Right atrium auricular region (tissue), 2 donors: ENCODE measurements around the gene NOTCH1. TPM values are rescaled to one million over a fixed set of nuclear protein-coding genes. Genes with fewer than 3 reads are reported as not detected.

ENCODE experiments used
- DNase-seq: peaks from one replicate; pipeline ENCODE4 v3.0.0-alpha.2; 2019; ENCODE audit warnings: low spot score
- H3K27ac ChIP-seq, 2 donors: fragments of 200-600 bp; sonication (generic); 1 replicate in 1 of 2; 2 replicates in 1 of 2; pipeline ENCODE4 v1.5.1; 2016 to 2019
- H3K27me3 ChIP-seq, 2 donors: fragments of 200-600 bp; sonication (generic); one replicate each; pipeline versions ENCODE4 v1.5.1 to v1.6.0; 2017 to 2019
- H3K36me3 ChIP-seq: fragments of 200-600 bp; sonication (generic); one replicate; pipeline ENCODE4 v1.5.1; 2016
- H3K4me1 ChIP-seq, 2 donors: fragments of 200-600 bp; sonication (generic); one replicate each; pipeline versions ENCODE4 v1.5.1 to v1.6.0; 2017 to 2019
- H3K4me3 ChIP-seq, 2 donors: fragments of 200-600 bp; sonication (generic); 1 replicate in 1 of 2; 2 replicates in 1 of 2; pipeline ENCODE4 v1.5.1; 2017 to 2019; ENCODE audit warnings: mild to moderate bottlenecking in 1 of 2, moderate library complexity in 1 of 2
- H3K9me3 ChIP-seq, 2 donors: fragments of 200-600 bp; sonication (generic); one replicate each; pipeline ENCODE4 v1.5.1; 2019
- total RNA-seq, 2 donors: library from RNA; depleted of rRNA; stranded (reverse); fragments of >200 nt; gene quantifications; one replicate each; pipeline ENCODE4 v1.1.0, GENCODE V29; 2016
- TF ChIP-seq, protein P1 (sequence below), 2 donors: fragments of 200-600 bp; sonication (generic); IDR thresholded peaks; one replicate each; pipeline ENCODE4 v1.5.1; 2019; ENCODE audit warnings: antibody characterized with exemption in 2 of 2

The NOTCH1 gene
- total RNA-seq, 2 donors from 2014 or later, result 14.2 to 39.7 TPM

GRCh38 chr9:136494012-136494411 lies 51.8 kb downstream of the NOTCH1 start:
- DNase-seq, result no peak
- TF ChIP-seq, protein P1, sequence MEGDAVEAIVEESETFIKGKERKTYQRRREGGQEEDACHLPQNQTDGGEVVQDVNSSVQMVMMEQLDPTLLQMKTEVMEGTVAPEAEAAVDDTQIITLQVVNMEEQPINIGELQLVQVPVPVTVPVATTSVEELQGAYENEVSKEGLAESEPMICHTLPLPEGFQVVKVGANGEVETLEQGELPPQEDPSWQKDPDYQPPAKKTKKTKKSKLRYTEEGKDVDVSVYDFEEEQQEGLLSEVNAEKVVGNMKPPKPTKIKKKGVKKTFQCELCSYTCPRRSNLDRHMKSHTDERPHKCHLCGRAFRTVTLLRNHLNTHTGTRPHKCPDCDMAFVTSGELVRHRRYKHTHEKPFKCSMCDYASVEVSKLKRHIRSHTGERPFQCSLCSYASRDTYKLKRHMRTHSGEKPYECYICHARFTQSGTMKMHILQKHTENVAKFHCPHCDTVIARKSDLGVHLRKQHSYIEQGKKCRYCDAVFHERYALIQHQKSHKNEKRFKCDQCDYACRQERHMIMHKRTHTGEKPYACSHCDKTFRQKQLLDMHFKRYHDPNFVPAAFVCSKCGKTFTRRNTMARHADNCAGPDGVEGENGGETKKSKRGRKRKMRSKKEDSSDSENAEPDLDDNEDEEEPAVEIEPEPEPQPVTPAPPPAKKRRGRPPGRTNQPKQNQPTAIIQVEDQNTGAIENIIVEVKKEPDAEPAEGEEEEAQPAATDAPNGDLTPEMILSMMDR (IDR thresholded peaks at IDR 0.05), result no peak
- Histone ChIP-seq H3K4me1 (peaks cover 0 to 19% of the 10 kb centered on the region in 2 donors), H3K27me3 (no peaks in the 10 kb centered on the region), H3K27ac (no peak overlapping the region), H3K36me3 (peaks cover 28% of the 10 kb centered on the region), H3K9me3 (no peaks in the 10 kb centered on the region), H3K4me3 (no peak overlapping the region)

DNA sequence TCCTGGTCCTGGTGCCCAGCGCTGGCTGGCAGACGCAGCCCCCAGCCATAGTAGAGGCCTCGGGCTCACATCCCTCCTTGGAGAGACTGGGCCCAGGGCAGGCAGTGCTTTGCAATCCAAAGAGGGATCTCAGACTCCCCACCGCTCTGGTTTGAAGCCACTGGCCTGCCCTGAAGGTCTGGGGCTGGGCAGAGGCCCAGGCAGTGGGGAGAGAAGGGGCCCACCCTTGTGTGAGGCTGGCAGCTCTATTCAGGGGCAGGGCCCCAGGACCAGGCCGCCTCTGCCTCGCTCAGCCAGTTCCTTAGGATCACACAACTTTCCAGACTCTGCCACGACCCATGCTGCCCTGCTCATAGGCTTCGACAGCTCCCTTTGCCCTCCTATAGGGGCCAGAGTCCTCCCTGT lies 52.3 kb downstream of the NOTCH1 start:
- TF ChIP-seq, protein P1 (IDR thresholded peaks at IDR 0.05), result no peak
- no peak for DNase-seq
- Histone ChIP-seq H3K4me1 (peaks cover under 1 to 22% of the 10 kb centered on the region in 2 donors), H3K27ac (no peak overlapping the region), H3K9me3 (no peaks in the 10 kb centered on the region), H3K36me3 (peaks cover 24% of the 10 kb centered on the region), H3K4me3 (no peak overlapping the region), H3K27me3 (no peaks in the 10 kb centered on the region)

GRCh38 chr9:136492978-136493522 lies 52.8 kb downstream of the NOTCH1 start:
- no peak overlapping the region for H3K27ac ChIP-seq
- H3K4me1 ChIP-seq, result peaks cover 5 to 26% of the 10 kb centered on the region in 2 donors
- H3K4me3 ChIP-seq, result no peak overlapping the region
- no peak for DNase-seq
- no peaks in the 10 kb centered on the region for H3K9me3 ChIP-seq
- peaks cover 19% of the 10 kb centered on the region for H3K36me3 ChIP-seq
- no peaks in the 10 kb centered on the region for H3K27me3 ChIP-seq
- TF ChIP-seq, protein P1 (IDR thresholded peaks at IDR 0.05), result no peak

DNA sequence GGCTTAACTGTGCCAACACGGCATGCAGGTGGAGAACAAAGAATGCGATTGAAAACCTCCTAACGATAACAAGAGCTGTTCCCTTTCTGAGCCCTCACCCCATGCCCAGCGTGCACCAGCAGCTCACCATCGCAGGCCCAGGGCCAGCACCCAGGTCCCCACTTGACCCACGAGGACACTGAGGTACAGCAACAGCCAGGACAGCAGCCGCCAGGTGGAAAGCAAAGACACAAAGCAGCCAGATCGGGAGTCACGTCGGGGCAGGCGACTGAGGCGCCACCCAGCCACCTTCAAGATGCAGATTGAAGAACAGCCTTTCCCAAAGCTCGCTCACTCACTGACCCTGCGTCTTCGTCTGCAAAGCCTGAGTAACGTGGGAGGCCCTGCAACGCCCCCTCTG lies 56.1 kb downstream of the NOTCH1 start:
- H3K4me1 ChIP-seq, result peaks cover 5 to 24% of the 10 kb centered on the region in 2 donors
- H3K27me3 ChIP-seq, result no peaks in the 10 kb centered on the region
- H3K36me3 ChIP-seq, result no peaks in the 10 kb centered on the region
- H3K27ac ChIP-seq, result no peak overlapping the region
- TF ChIP-seq, protein P1 (IDR thresholded peaks at IDR 0.05), result no peak
- no peaks in the 10 kb centered on the region for H3K9me3 ChIP-seq
- H3K4me3 ChIP-seq, result no peak overlapping the region
- no peak for DNase-seq

DNA sequence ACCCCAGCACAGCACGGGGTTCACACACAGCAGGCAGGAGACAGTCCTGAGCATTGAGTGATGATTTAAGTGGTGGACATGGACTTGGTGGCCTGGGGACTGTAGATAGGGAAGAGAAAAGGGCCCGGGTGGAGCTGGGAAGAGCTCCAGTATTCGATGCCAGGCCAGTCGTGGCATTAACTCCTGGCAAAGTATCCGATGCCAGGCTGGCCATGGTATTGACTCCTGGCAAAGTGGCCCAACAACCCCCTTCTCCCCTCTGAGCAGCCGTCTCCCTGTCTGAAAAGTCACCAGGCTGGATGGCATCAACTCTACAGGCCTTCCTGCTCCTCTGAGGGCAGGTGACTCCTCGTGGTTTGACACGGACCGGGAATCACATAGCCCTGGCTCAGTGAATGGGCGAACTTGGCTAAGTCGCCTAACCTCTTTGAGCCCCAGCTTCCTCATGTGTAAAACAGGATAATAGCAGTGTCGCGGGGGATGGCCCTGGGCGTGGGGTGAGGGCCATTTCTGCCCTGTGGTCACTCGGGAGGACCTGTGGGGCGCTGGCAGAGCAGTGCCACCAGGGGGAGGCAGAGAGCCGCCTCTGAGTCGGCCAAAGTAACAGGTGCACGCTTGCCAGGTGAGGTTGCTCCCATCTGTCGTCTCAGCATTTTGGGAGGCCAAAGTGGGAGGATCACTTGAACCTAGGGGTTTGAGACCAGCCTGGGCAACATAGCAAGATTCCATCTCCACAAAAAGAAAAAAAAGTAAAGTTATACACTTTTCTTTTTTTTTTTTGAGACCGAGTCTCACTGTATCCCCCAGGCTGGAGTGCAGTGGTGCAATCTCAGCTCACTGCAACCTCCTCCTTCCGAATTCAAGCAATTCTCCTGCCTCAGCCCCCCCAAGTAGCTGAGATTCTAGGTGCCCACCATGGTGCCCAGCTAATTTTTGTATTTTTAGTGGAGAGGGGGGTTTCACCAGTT lies 57.3 kb downstream of the NOTCH1 start:
- TF ChIP-seq, protein P1 (IDR thresholded peaks at IDR 0.05), result peak; percentile 98 to 99
- no peaks in the 10 kb centered on the region for H3K27me3 ChIP-seq

More for the DNA sequence above, 57.3 kb downstream of the NOTCH1 start:
- Histone ChIP-seq H3K4me1 (peaks cover 5 to 28% of the 10 kb centered on the region in 2 donors), H3K9me3 (no peaks in the 10 kb centered on the region), H3K36me3 (no peaks in the 10 kb centered on the region), H3K27ac (no peak overlapping the region), H3K4me3 (no peak overlapping the region)
- peak; percentile 76 for DNase-seq
